ENCODE results near the gene NEUROG1.

GRCh38 chr5:135568923-135569360 is 33.2 kb upstream of the NEUROG1 start:
- TF ChIP-seq CTCF (conservative IDR thresholded peaks at IDR 0.05; ENCODE audit: low read depth in 2 of 2) (no peak), POLR2AphosphoS5 (IDR thresholded peaks at IDR 0.05; ENCODE audit: low read depth) (no peak), EZH2 (IDR thresholded peaks at IDR 0.05; ENCODE audit: low read depth, unreplicated experiment) (no peak), EZH2phosphoT487 (IDR thresholded peaks at IDR 0.05; ENCODE audit: unreplicated experiment) (no peak), NANOG (IDR thresholded peaks at IDR 0.05; ENCODE audit: borderline replicate concordance) (no peak), STAT1 (IDR thresholded peaks at IDR 0.05; ENCODE audit: unreplicated experiment) (no peak), ZNF331 (CRISPR knock-in tag; IDR thresholded peaks at IDR 0.05; ENCODE audit: low read depth) (no peak), CREB1 (CRISPR knock-in tag; IDR thresholded peaks at IDR 0.05; ENCODE audit: low read depth) (no peak)
- TF ChIP-seq, protein P1, sequence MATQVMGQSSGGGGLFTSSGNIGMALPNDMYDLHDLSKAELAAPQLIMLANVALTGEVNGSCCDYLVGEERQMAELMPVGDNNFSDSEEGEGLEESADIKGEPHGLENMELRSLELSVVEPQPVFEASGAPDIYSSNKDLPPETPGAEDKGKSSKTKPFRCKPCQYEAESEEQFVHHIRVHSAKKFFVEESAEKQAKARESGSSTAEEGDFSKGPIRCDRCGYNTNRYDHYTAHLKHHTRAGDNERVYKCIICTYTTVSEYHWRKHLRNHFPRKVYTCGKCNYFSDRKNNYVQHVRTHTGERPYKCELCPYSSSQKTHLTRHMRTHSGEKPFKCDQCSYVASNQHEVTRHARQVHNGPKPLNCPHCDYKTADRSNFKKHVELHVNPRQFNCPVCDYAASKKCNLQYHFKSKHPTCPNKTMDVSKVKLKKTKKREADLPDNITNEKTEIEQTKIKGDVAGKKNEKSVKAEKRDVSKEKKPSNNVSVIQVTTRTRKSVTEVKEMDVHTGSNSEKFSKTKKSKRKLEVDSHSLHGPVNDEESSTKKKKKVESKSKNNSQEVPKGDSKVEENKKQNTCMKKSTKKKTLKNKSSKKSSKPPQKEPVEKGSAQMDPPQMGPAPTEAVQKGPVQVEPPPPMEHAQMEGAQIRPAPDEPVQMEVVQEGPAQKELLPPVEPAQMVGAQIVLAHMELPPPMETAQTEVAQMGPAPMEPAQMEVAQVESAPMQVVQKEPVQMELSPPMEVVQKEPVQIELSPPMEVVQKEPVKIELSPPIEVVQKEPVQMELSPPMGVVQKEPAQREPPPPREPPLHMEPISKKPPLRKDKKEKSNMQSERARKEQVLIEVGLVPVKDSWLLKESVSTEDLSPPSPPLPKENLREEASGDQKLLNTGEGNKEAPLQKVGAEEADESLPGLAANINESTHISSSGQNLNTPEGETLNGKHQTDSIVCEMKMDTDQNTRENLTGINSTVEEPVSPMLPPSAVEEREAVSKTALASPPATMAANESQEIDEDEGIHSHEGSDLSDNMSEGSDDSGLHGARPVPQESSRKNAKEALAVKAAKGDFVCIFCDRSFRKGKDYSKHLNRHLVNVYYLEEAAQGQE (IDR thresholded peaks at IDR 0.05; ENCODE audit: unreplicated experiment): no peak
- TF ChIP-seq, protein P2, sequence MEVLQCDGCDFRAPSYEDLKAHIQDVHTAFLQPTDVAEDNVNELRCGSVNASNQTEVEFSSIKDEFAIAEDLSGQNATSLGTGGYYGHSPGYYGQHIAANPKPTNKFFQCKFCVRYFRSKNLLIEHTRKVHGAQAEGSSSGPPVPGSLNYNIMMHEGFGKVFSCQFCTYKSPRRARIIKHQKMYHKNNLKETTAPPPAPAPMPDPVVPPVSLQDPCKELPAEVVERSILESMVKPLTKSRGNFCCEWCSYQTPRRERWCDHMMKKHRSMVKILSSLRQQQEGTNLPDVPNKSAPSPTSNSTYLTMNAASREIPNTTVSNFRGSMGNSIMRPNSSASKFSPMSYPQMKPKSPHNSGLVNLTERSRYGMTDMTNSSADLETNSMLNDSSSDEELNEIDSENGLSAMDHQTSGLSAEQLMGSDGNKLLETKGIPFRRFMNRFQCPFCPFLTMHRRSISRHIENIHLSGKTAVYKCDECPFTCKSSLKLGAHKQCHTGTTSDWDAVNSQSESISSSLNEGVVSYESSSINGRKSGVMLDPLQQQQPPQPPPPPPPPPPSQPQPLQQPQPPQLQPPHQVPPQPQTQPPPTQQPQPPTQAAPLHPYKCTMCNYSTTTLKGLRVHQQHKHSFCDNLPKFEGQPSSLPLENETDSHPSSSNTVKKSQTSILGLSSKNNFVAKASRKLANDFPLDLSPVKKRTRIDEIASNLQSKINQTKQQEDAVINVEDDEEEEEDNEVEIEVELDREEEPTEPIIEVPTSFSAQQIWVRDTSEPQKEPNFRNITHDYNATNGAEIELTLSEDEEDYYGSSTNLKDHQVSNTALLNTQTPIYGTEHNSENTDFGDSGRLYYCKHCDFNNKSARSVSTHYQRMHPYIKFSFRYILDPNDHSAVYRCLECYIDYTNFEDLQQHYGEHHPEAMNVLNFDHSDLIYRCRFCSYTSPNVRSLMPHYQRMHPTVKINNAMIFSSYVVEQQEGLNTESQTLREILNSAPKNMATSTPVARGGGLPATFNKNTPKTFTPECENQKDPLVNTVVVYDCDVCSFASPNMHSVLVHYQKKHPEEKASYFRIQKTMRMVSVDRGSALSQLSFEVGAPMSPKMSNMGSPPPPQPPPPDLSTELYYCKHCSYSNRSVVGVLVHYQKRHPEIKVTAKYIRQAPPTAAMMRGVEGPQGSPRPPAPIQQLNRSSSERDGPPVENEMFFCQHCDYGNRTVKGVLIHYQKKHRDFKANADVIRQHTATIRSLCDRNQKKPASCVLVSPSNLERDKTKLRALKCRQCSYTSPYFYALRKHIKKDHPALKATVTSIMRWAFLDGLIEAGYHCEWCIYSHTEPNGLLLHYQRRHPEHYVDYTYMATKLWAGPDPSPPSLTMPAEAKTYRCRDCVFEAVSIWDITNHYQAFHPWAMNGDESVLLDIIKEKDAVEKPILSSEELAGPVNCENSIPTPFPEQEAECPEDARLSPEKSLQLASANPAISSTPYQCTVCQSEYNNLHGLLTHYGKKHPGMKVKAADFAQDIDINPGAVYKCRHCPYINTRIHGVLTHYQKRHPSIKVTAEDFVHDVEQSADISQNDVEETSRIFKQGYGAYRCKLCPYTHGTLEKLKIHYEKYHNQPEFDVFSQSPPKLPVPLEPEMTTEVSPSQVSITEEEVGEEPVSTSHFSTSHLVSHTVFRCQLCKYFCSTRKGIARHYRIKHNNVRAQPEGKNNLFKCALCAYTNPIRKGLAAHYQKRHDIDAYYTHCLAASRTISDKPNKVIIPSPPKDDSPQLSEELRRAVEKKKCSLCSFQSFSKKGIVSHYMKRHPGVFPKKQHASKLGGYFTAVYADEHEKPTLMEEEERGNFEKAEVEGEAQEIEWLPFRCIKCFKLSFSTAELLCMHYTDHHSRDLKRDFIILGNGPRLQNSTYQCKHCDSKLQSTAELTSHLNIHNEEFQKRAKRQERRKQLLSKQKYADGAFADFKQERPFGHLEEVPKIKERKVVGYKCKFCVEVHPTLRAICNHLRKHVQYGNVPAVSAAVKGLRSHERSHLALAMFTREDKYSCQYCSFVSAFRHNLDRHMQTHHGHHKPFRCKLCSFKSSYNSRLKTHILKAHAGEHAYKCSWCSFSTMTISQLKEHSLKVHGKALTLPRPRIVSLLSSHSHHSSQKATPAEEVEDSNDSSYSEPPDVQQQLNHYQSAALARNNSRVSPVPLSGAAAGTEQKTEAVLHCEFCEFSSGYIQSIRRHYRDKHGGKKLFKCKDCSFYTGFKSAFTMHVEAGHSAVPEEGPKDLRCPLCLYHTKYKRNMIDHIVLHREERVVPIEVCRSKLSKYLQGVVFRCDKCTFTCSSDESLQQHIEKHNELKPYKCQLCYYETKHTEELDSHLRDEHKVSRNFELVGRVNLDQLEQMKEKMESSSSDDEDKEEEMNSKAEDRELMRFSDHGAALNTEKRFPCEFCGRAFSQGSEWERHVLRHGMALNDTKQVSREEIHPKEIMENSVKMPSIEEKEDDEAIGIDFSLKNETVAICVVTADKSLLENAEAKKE (CRISPR knock-in tag; IDR thresholded peaks at IDR 0.05): no peak
